ENCODE measurements around the gene NKAIN1.

Gene NKAIN1

GRCh38 chr1:31193729-31194128 lies 46.0 kb downstream of the NKAIN1 start:
- Histone ChIP-seq H4K20me1 (ENCODE audit: insufficient read depth, low read length, poor library complexity, severe bottlenecking) (no peaks in the 10 kb centered on the region), H3K79me2 (ENCODE audit: insufficient read depth, low read length) (no peaks in the 10 kb centered on the region), H3K4me1 (ENCODE audit: insufficient read depth, low read length, poor library complexity, severe bottlenecking) (no peaks in the 10 kb centered on the region), H3K4me2 (ENCODE audit: low read depth, low read length, poor library complexity, severe bottlenecking) (no peak overlapping the region), H3K9me3 (ENCODE audit: insufficient read depth, low read depth, low read length) (no peaks in the 10 kb centered on the region), H3K27me3 (ENCODE audit: insufficient read depth, low read length, poor library complexity, severe bottlenecking) (no peaks in the 10 kb centered on the region), H2AFZ (ENCODE audit: low read length) (no peak overlapping the region), H3K36me3 (ENCODE audit: insufficient read depth, low read length) (no peaks in the 10 kb centered on the region), H3K9me2 (replicated peaks; ENCODE audit: low read depth, low read length) (no peaks in the 10 kb centered on the region), H3K4me3 (ENCODE audit: low read length, poor library complexity, severe bottlenecking) (no peak overlapping the region), H3K9ac (ENCODE audit: low read depth, low read length, poor library complexity, severe bottlenecking) (no peak overlapping the region), H3F3A (ENCODE audit: low read depth) (no peaks in the 10 kb centered on the region)
- TF ChIP-seq, protein P1, sequence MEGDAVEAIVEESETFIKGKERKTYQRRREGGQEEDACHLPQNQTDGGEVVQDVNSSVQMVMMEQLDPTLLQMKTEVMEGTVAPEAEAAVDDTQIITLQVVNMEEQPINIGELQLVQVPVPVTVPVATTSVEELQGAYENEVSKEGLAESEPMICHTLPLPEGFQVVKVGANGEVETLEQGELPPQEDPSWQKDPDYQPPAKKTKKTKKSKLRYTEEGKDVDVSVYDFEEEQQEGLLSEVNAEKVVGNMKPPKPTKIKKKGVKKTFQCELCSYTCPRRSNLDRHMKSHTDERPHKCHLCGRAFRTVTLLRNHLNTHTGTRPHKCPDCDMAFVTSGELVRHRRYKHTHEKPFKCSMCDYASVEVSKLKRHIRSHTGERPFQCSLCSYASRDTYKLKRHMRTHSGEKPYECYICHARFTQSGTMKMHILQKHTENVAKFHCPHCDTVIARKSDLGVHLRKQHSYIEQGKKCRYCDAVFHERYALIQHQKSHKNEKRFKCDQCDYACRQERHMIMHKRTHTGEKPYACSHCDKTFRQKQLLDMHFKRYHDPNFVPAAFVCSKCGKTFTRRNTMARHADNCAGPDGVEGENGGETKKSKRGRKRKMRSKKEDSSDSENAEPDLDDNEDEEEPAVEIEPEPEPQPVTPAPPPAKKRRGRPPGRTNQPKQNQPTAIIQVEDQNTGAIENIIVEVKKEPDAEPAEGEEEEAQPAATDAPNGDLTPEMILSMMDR (conservative IDR thresholded peaks at IDR 0.05; ENCODE audit: low read length): no peak
- no peak for TF ChIP-seq EZH2phosphoT487 (IDR thresholded peaks at IDR 0.05; ENCODE audit: borderline replicate concordance)

DNA sequence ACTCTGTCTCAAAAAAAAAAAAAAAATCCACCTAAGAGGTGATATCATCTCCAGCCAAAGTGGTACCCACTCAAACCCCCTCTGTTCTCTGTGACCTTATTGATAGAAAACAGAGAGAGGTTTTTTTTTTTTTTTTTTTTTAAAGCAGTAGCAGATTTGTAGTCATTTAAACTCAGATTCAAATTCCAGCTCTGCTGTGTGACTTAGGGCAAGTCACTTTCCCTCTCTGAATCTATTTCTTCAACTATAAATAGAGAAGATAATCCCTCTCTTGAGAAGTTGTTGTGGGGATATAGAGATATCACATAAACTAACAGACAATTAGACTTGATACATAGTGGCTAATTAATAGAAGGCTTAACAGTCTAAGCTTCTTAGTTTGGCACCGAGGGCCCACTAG lies 48.4 kb downstream of the NKAIN1 start:
- no peak for TF ChIP-seq EZH2phosphoT487 (IDR thresholded peaks at IDR 0.05; ENCODE audit: borderline replicate concordance)
- TF ChIP-seq, protein P1 (conservative IDR thresholded peaks at IDR 0.05; ENCODE audit: low read length): no peak
- no peak overlapping the region for H3K4me2 ChIP-seq (ENCODE audit: low read depth, low read length, poor library complexity, severe bottlenecking)
- H4K20me1 ChIP-seq (ENCODE audit: insufficient read depth, low read length, poor library complexity, severe bottlenecking): no peaks in the 10 kb centered on the region
- H3K36me3 ChIP-seq (ENCODE audit: insufficient read depth, low read length): no peaks in the 10 kb centered on the region
- no peaks in the 10 kb centered on the region for H3K79me2 ChIP-seq (ENCODE audit: insufficient read depth, low read length)
- no peak overlapping the region for H3K4me3 ChIP-seq (ENCODE audit: low read length, poor library complexity, severe bottlenecking)
- H3F3A ChIP-seq (ENCODE audit: low read depth): no peaks in the 10 kb centered on the region
- no peaks in the 10 kb centered on the region for H3K27me3 ChIP-seq (ENCODE audit: insufficient read depth, low read length, poor library complexity, severe bottlenecking)
- H3K9ac ChIP-seq (ENCODE audit: low read depth, low read length, poor library complexity, severe bottlenecking): no peak overlapping the region
- no peaks in the 10 kb centered on the region for H3K9me3 ChIP-seq (ENCODE audit: insufficient read depth, low read depth, low read length)
- no peak overlapping the region for H2AFZ ChIP-seq (ENCODE audit: low read length)
- H3K9me2 ChIP-seq (replicated peaks; ENCODE audit: low read depth, low read length): no peaks in the 10 kb centered on the region
- H3K4me1 ChIP-seq (ENCODE audit: insufficient read depth, low read length, poor library complexity, severe bottlenecking): no peaks in the 10 kb centered on the region

GRCh38 chr1:31189696-31190674 lies 49.7 kb downstream of the NKAIN1 start:
- Histone ChIP-seq H3K4me2 (ENCODE audit: low read depth, low read length, poor library complexity, severe bottlenecking) (no peak overlapping the region), H2AFZ (ENCODE audit: low read length) (no peak overlapping the region), H4K20me1 (ENCODE audit: insufficient read depth, low read length, poor library complexity, severe bottlenecking) (no peaks in the 10 kb centered on the region), H3K9ac (ENCODE audit: low read depth, low read length, poor library complexity, severe bottlenecking) (no peak overlapping the region), H3K27me3 (ENCODE audit: insufficient read depth, low read length, poor library complexity, severe bottlenecking) (no peaks in the 10 kb centered on the region), H3K4me3 (ENCODE audit: low read length, poor library complexity, severe bottlenecking) (no peak overlapping the region), H3K9me3 (ENCODE audit: insufficient read depth, low read depth, low read length) (no peaks in the 10 kb centered on the region), H3F3A (ENCODE audit: low read depth) (no peaks in the 10 kb centered on the region), H3K79me2 (ENCODE audit: insufficient read depth, low read length) (no peaks in the 10 kb centered on the region), H3K4me1 (ENCODE audit: insufficient read depth, low read length, poor library complexity, severe bottlenecking) (no peaks in the 10 kb centered on the region), H3K36me3 (ENCODE audit: insufficient read depth, low read length) (no peaks in the 10 kb centered on the region), H3K9me2 (replicated peaks; ENCODE audit: low read depth, low read length) (no peaks in the 10 kb centered on the region)
- no peak for TF ChIP-seq EZH2phosphoT487 (IDR thresholded peaks at IDR 0.05; ENCODE audit: borderline replicate concordance)
- TF ChIP-seq, protein P1 (conservative IDR thresholded peaks at IDR 0.05; ENCODE audit: low read length): no peak
